GM23338 (cell line): ENCODE data around the gene NAP1L4.

Source experiments
- CREB1 ChIP-seq: fragments of 250-450 bp; sonication (Bioruptor Pico); IDR thresholded peaks from 2 replicates; pipeline ENCODE4 v1.5.0; 2020; ENCODE audit warnings: low read depth, mild to moderate bottlenecking, moderate library complexity
- EZH2 ChIP-seq: fragments of 200-600 bp; sonication (generic); IDR thresholded peaks from one replicate; pipeline ENCODE4 v1.8.0; 2017; ENCODE audit warnings: antibody characterized with exemption, mild to moderate bottlenecking, low read depth; ENCODE audit not compliant: unreplicated experiment
- EZH2phosphoT487 ChIP-seq: fragments of 200-600 bp; sonication (generic); IDR thresholded peaks from one replicate; pipeline ENCODE4 v1.8.1; 2018; ENCODE audit warnings: antibody characterized with exemption; ENCODE audit not compliant: unreplicated experiment
- JUNB ChIP-seq: IDR thresholded peaks from one replicate; pipeline ENCODE4 v1.6.1; 2016; ENCODE audit warnings: antibody characterized with exemption; ENCODE audit not compliant: unreplicated experiment
- NANOG ChIP-seq: IDR thresholded peaks from 2 replicates; pipeline ENCODE4 v1.6.1; 2016; ENCODE audit warnings: antibody characterized with exemption, borderline replicate concordance
- POLR2AphosphoS5 ChIP-seq: IDR thresholded peaks from 2 replicates; pipeline ENCODE4 v1.6.1; 2016; ENCODE audit warnings: antibody characterized with exemption, low read depth
- STAT1 ChIP-seq: IDR thresholded peaks from one replicate; pipeline ENCODE4 v1.6.1; 2016; ENCODE audit warnings: antibody characterized with exemption; ENCODE audit not compliant: unreplicated experiment
- ZNF114 ChIP-seq: fragments of 250-450 bp; sonication (Bioruptor Pico); IDR thresholded peaks from 2 replicates; pipeline ENCODE4 v1.5.0; 2020; ENCODE audit warnings: mild to moderate bottlenecking, moderate library complexity
- ZNF331 ChIP-seq: fragments of 250-450 bp; sonication (Bioruptor Pico); IDR thresholded peaks from 2 replicates; pipeline ENCODE4 v1.5.0; 2020; ENCODE audit warnings: low read depth, mild to moderate bottlenecking, moderate library complexity
- TF ChIP-seq, protein P1 (sequence below), 2 experiments: fragments of 200-600 bp in 1 of 2; sonication (generic) in 1 of 2; conservative IDR thresholded peaks; 2 replicates each; pipeline versions ENCODE4 v1.5.1 to v1.6.1; 2016 to 2017; ENCODE audit warnings: antibody characterized with exemption in 2 of 2, low read depth in 2 of 2, mild to moderate bottlenecking in 2 of 2, moderate library complexity in 1 of 2
- TF ChIP-seq, protein P2 (sequence below): IDR thresholded peaks from one replicate; pipeline ENCODE4 v1.6.1; 2018; ENCODE audit warnings: antibody characterized with exemption; ENCODE audit not compliant: unreplicated experiment
- TF ChIP-seq, protein P3 (sequence below): IDR thresholded peaks from 2 replicates; pipeline ENCODE4 v1.6.1; 2016; ENCODE audit warnings: antibody characterized with exemption

DNA sequence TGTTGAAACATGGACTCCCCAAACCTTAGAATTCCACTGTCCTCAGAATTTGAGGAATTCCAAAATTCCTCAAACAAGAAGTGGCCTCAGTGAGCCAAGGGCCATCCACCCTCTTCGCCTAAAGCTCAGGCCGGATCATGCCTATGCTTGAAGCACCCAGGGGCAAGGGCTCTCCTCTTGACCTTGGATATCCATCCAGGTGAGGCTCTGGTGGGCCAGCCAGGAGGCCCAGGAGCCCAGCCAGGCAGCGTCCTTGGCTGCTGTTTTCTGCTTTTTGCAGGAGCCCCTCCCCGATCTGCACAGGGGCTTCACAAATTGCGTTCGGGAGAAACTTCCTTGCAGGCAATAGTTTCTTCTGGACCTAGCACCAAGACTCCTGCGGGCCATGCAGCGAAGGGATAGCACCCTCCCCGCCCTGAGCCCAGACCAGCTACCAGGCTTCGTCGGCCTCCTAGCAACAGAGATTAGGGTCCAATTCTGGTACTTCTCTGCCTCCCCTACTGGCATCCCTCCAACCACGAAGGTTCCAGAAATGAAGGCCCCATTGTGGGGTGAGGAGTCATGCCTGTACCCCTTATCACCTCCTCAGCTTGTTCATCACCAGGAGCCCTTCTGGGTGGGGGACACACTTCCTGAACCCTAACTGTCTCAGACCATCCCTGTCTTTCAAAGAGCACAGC, 64.9 kb downstream of the NAP1L4 start:
- TF ChIP-seq, protein P1, sequence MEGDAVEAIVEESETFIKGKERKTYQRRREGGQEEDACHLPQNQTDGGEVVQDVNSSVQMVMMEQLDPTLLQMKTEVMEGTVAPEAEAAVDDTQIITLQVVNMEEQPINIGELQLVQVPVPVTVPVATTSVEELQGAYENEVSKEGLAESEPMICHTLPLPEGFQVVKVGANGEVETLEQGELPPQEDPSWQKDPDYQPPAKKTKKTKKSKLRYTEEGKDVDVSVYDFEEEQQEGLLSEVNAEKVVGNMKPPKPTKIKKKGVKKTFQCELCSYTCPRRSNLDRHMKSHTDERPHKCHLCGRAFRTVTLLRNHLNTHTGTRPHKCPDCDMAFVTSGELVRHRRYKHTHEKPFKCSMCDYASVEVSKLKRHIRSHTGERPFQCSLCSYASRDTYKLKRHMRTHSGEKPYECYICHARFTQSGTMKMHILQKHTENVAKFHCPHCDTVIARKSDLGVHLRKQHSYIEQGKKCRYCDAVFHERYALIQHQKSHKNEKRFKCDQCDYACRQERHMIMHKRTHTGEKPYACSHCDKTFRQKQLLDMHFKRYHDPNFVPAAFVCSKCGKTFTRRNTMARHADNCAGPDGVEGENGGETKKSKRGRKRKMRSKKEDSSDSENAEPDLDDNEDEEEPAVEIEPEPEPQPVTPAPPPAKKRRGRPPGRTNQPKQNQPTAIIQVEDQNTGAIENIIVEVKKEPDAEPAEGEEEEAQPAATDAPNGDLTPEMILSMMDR (conservative IDR thresholded peaks at IDR 0.05; ENCODE audit: low read depth in 2 of 2), result no peak
- TF ChIP-seq, protein P2, sequence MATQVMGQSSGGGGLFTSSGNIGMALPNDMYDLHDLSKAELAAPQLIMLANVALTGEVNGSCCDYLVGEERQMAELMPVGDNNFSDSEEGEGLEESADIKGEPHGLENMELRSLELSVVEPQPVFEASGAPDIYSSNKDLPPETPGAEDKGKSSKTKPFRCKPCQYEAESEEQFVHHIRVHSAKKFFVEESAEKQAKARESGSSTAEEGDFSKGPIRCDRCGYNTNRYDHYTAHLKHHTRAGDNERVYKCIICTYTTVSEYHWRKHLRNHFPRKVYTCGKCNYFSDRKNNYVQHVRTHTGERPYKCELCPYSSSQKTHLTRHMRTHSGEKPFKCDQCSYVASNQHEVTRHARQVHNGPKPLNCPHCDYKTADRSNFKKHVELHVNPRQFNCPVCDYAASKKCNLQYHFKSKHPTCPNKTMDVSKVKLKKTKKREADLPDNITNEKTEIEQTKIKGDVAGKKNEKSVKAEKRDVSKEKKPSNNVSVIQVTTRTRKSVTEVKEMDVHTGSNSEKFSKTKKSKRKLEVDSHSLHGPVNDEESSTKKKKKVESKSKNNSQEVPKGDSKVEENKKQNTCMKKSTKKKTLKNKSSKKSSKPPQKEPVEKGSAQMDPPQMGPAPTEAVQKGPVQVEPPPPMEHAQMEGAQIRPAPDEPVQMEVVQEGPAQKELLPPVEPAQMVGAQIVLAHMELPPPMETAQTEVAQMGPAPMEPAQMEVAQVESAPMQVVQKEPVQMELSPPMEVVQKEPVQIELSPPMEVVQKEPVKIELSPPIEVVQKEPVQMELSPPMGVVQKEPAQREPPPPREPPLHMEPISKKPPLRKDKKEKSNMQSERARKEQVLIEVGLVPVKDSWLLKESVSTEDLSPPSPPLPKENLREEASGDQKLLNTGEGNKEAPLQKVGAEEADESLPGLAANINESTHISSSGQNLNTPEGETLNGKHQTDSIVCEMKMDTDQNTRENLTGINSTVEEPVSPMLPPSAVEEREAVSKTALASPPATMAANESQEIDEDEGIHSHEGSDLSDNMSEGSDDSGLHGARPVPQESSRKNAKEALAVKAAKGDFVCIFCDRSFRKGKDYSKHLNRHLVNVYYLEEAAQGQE, result no peak
- TF ChIP-seq CREB1 (CRISPR knock-in tag) (no peak), POLR2AphosphoS5 (no peak), JUNB (no peak), STAT1 (no peak), EZH2phosphoT487 (no peak), EZH2 (no peak), NANOG (no peak), ZNF331 (no peak), ZNF114 (CRISPR knock-in tag) (no peak)
- TF ChIP-seq, protein P3, sequence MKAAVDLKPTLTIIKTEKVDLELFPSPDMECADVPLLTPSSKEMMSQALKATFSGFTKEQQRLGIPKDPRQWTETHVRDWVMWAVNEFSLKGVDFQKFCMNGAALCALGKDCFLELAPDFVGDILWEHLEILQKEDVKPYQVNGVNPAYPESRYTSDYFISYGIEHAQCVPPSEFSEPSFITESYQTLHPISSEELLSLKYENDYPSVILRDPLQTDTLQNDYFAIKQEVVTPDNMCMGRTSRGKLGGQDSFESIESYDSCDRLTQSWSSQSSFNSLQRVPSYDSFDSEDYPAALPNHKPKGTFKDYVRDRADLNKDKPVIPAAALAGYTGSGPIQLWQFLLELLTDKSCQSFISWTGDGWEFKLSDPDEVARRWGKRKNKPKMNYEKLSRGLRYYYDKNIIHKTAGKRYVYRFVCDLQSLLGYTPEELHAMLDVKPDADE, result no peak
